HL-60 (cell line): ENCODE measurements around the gene MAGI3.

ENCODE experiments used
- GABPA ChIP-seq: IDR thresholded peaks from 2 replicates; pipeline ENCODE4 v1.6.1; 2012; ENCODE audit warnings: low read depth
- POLR2AphosphoS5 ChIP-seq: IDR thresholded peaks from 2 replicates; pipeline ENCODE4 v1.6.1; 2012; ENCODE audit warnings: low read depth
- TF ChIP-seq, protein P1 (sequence below): IDR thresholded peaks from one replicate; pipeline ENCODE4 v1.5.1; 2011; ENCODE audit warnings: low read length, control low read depth, inconsistent platforms; ENCODE audit not compliant: insufficient read depth
- TF ChIP-seq, protein P2 (sequence below): IDR thresholded peaks from 2 replicates; pipeline ENCODE4 v1.6.1; 2012; ENCODE audit warnings: low read depth; ENCODE audit not compliant: insufficient replicate concordance

DNA sequence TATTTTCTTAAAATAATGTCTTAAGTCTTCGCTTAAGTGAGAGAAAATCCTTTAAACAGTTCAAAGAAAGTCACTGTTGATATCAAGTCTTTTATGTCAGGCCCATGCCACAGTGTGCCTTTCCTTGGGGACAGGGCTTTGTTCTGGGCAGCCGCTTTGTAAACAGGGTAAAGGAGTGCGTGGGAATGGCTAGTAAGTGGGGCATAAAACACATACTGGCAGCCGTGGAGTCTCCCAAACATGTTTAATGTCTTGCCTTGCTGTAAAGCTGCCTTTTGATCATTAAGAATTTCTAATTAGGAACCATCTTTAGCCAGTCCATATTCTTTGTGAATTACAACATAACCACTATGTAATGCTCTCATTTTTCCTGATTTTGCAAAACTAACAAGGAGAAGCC lies 269.2 kb downstream of the MAGI3 start:
- TF ChIP-seq, protein P1, sequence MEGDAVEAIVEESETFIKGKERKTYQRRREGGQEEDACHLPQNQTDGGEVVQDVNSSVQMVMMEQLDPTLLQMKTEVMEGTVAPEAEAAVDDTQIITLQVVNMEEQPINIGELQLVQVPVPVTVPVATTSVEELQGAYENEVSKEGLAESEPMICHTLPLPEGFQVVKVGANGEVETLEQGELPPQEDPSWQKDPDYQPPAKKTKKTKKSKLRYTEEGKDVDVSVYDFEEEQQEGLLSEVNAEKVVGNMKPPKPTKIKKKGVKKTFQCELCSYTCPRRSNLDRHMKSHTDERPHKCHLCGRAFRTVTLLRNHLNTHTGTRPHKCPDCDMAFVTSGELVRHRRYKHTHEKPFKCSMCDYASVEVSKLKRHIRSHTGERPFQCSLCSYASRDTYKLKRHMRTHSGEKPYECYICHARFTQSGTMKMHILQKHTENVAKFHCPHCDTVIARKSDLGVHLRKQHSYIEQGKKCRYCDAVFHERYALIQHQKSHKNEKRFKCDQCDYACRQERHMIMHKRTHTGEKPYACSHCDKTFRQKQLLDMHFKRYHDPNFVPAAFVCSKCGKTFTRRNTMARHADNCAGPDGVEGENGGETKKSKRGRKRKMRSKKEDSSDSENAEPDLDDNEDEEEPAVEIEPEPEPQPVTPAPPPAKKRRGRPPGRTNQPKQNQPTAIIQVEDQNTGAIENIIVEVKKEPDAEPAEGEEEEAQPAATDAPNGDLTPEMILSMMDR, result no peak
- no peak for TF ChIP-seq GABPA
- no peak for TF ChIP-seq POLR2AphosphoS5
- TF ChIP-seq, protein P2, sequence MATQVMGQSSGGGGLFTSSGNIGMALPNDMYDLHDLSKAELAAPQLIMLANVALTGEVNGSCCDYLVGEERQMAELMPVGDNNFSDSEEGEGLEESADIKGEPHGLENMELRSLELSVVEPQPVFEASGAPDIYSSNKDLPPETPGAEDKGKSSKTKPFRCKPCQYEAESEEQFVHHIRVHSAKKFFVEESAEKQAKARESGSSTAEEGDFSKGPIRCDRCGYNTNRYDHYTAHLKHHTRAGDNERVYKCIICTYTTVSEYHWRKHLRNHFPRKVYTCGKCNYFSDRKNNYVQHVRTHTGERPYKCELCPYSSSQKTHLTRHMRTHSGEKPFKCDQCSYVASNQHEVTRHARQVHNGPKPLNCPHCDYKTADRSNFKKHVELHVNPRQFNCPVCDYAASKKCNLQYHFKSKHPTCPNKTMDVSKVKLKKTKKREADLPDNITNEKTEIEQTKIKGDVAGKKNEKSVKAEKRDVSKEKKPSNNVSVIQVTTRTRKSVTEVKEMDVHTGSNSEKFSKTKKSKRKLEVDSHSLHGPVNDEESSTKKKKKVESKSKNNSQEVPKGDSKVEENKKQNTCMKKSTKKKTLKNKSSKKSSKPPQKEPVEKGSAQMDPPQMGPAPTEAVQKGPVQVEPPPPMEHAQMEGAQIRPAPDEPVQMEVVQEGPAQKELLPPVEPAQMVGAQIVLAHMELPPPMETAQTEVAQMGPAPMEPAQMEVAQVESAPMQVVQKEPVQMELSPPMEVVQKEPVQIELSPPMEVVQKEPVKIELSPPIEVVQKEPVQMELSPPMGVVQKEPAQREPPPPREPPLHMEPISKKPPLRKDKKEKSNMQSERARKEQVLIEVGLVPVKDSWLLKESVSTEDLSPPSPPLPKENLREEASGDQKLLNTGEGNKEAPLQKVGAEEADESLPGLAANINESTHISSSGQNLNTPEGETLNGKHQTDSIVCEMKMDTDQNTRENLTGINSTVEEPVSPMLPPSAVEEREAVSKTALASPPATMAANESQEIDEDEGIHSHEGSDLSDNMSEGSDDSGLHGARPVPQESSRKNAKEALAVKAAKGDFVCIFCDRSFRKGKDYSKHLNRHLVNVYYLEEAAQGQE, result no peak
